ENCODE measurements around the gene PACS1.
"Not testable (repeated sequence)": the region's sequence is repeated elsewhere in the genome, so short reads cannot be mapped to it uniquely, and the experiment has no call there.

Gene PACS1

GRCh38 chr11:66076561-66076960, 6.5 kb downstream of the PACS1 start:
- DNase-seq = no peak

- no peak for DNase-seq
These were observed 7.9 kb downstream of the PACS1 start for GRCh38 chr11:66077927-66078326.

- not testable (repeated sequence) for DNase-seq
These were observed 8.9 kb downstream of the PACS1 start for GRCh38 chr11:66078949-66079348.

GRCh38 chr11:66080055-66080817, 10.2 kb downstream of the PACS1 start:
- DNase-seq = no peak

- DNase-seq = no peak
These were observed 11.4 kb downstream of the PACS1 start for GRCh38 chr11:66081505-66081904.

- DNase-seq = peak; percentile 66
These were observed 13.1 kb downstream of the PACS1 start for GRCh38 chr11:66082946-66083698.

GRCh38 chr11:66083767-66084166, 13.7 kb downstream of the PACS1 start:
- no peak for DNase-seq

- DNase-seq = no peak
These were observed 14.9 kb downstream of the PACS1 start for GRCh38 chr11:66084821-66085475.

GRCh38 chr11:66087148-66087908, 17.3 kb downstream of the PACS1 start:
- DNase-seq = no peak

- no peak for DNase-seq
These were observed 19.0 kb downstream of the PACS1 start for GRCh38 chr11:66089067-66089466.

GRCh38 chr11:66090288-66090687, 20.2 kb downstream of the PACS1 start:
- no peak for DNase-seq

GRCh38 chr11:66092125-66092524, 22.1 kb downstream of the PACS1 start:
- DNase-seq = not testable (repeated sequence)

GRCh38 chr11:66099746-66100145, 29.7 kb downstream of the PACS1 start:
- DNase-seq = not testable (repeated sequence)

GRCh38 chr11:66100272-66101065, 30.4 kb downstream of the PACS1 start:
- DNase-seq = peak; percentile 22

GRCh38 chr11:66101066-66101464, 31.0 kb downstream of the PACS1 start:
- no peak for DNase-seq

GRCh38 chr11:66104057-66104638, 34.1 kb downstream of the PACS1 start:
- DNase-seq = no peak

- DNase-seq = no peak
These were observed 36.9 kb downstream of the PACS1 start for GRCh38 chr11:66106786-66107599.

GRCh38 chr11:66107600-66108510, 37.8 kb downstream of the PACS1 start:
- DNase-seq = no peak

- no peak for DNase-seq
These were observed 39.2 kb downstream of the PACS1 start for GRCh38 chr11:66109294-66109693.

- no peak for DNase-seq
These were observed 41.1 kb downstream of the PACS1 start for GRCh38 chr11:66111158-66111557.
